HG02938 (cell line): ENCODE measurements around the gene MANSC1.

ENCODE experiments used
- ATAC-seq: cut with Tn5 transposase; IDR thresholded peaks from one replicate; pipeline ENCODE4 v1.9.1; 2021; ENCODE audit warnings: mild to moderate bottlenecking, moderate library complexity; ENCODE audit not compliant: unreplicated experiment

MANSC1 gene

DNA sequence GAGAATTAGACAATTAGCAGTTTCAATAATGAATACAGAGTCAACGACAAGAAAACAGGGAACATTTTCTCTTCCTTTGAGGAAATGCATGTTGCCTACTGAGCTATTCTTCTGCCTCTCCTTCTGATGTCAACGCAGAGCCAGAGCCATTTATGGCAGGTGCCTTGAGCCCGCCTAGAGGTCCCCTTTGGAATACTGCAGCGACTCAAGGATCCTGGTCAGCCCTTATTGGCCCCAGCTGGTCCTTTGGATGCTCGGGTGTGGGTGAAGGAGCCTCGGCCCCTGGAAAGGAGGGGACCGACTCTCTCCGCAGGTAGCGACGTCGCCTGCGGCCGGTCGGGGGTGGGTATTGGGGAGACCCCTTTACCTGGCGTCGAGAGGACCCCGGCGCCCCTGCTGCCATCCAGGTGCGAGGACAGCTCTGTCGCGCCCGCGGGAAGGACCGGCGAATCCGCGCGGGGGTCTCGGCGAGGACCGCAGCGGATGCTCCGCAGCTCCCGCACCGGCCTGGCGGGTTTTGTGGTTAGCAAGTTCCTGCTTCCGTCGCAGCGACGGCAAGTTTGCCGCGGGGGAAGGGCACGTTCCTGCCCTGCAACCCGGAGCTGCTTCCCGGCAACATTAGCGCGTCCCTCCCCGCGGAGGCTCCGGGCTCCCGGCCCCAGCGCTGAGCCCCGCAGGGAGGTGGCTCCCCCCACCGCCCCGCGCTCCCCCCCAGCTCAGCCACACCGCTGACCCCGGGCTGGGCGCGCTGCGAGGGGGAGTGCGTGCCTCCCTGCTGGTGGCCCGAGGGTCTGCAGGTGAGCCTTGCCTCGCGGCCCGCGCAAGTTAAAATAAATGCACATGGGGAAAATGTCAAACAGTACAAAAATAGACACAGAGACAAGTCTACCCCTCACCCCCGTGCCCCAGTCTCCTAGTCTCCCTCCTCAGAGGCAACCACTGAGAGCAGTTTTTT, at the start of gene MANSC1:
Gene MANSC1 (minus strand): TSS at position 532 of the 955 bp plus-strand sequence. CDS start 6,928 bp downstream, outside the sequence.
- ATAC-seq = no peak

GRCh38 chr12:12399161-12399560, 49.1 kb upstream of the MANSC1 start:
- no peak for ATAC-seq

GRCh38 chr12:12398026-12398859, 48.2 kb upstream of the MANSC1 start:
- ATAC-seq = no peak

GRCh38 chr12:12397184-12397583, 47.1 kb upstream of the MANSC1 start:
- no peak for ATAC-seq

- ATAC-seq = no peak
Observed at GRCh38 chr12:12396694-12397093, 46.7 kb upstream of the MANSC1 start.

GRCh38 chr12:12393171-12393570, 43.1 kb upstream of the MANSC1 start:
- no peak for ATAC-seq

- no peak for ATAC-seq
Observed at GRCh38 chr12:12392413-12392812, 42.4 kb upstream of the MANSC1 start.

DNA sequence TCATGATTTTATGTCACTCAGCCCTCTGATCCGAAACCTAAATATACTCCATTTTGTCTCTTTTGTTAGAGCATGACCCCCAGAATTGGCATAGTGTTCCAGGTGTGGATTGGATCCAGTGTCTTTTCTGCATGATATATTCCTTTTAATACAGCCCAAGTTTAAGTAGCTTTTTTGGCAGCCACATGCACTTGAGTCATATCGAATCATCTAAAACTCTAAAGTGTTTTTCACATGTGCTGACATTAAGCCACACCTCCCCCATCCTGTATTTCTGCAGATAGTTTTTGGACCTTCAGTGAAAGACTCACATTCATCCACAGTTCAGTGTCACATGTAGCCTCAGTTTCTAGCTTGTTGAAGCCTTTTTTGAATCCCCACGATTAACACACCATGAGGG, 37.5 kb upstream of the MANSC1 start:
- ATAC-seq = no peak

- ATAC-seq = no peak
Observed at GRCh38 chr12:12384571-12385340, 34.7 kb upstream of the MANSC1 start.

DNA sequence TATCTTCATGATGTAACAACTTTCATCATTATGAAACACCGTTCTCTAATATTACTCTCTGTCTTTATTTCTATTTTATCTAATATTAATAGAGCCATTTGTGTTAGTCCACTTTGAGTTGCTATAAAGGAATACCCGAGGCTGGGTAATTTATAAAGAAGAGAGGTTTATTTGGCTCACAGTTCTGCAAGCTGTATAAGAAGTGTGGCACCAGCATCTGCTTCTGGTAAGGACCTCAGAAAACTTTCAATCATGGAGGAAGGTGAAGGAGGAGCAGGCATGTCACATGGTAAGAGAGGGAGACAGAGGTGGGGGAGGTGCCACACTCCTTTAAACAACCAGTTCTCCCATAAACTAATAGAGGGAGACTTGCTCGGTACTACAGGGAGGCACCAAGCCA, 31.9 kb upstream of the MANSC1 start:
- ATAC-seq = no peak

GRCh38 chr12:12380949-12381593, 31.0 kb upstream of the MANSC1 start:
- ATAC-seq = no peak

GRCh38 chr12:12379831-12380730, 30.0 kb upstream of the MANSC1 start:
- ATAC-seq = no peak

DNA sequence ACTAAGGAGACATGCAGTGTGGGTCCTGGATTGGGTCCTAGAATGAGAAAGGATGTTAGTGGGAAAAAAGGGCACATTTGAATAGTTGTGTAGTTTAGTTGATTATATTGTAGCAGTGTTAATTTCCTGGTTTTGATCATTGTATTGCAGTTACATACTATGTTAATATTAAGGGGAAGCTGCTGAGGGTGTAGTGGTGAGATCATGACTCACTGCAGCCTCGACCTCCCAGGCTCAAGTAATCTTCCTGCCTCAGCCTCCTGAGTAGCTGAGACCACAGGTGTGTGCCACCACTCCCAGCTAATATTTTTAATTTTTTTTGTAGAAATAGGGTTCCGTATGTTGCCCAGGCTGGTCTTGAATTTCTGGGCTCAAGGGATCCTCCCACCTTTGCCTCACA, 28.6 kb upstream of the MANSC1 start:
- ATAC-seq = no peak

DNA sequence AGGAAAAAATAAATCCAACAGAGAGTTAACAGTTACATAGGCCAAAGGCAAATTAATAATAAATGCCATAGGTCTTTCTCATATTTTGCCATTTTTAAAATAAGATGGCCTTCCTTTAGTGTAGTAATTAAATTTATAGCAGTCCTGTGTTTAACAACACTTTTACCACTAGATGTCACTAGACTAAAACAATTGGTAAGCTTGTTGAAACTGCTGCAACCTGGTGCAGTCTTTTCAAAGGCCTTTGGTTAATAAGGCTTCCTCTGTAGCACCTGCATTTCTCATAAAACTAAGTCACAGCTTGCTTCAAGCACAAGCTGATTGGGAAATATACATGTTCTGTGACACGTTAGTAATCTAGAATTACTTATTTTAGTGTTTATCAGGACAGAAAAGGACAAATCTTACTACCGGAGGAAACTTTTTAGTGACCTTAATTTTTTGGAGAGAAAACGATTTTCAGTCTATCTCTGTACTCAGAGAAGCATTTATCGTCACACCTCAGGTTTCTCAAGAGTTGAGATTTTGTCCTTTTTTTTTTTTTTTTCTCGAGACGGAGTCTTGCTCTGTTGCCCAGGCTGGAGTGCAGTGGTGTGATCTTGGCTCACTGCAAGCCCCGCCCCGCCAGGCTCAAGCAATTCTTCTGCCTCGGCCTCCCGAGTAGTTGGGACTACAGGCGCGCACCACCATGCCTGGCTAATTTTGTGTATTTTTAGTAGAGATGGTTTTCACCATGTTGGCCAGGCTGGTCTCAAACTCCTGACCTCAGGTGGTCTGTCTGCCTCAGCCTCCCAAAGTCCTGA, 26.8 kb upstream of the MANSC1 start:
- no peak for ATAC-seq

DNA sequence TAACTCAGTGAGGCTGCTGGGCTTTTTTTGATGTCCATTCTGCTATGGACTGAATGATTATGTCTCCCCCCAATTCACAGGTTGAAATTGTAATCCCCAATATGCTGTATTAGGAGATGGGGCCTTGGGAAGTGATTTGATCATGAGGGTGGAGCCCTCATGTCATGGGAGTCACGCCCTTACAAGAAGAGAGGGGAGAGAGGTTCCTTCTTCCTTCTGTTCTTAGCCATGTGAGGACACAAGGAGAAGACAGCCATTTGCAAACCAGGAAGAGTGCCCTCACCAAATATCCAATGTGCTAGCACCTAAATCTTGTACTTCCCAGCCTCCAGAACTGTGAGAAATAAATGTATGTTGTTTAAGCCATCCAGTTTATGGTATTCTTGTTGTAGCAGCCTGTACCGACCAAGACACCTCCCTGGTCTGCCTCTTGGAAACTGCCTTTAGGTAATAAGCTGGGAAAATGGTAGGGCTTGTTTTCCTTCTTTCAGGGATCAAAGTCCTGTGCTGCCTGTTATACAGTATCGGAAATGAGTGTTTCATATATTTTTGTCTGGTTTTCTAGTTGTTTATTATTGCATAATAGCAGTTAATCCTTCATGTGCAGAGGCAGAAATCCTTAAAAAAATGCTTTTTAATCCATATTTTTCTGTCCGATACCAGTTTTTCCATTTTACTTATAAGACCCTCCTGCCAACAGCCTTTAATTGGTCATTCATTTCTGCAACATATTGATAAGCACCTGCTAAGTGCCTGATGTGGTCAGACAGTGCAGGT, 23.1 kb upstream of the MANSC1 start:
- ATAC-seq = no peak

DNA sequence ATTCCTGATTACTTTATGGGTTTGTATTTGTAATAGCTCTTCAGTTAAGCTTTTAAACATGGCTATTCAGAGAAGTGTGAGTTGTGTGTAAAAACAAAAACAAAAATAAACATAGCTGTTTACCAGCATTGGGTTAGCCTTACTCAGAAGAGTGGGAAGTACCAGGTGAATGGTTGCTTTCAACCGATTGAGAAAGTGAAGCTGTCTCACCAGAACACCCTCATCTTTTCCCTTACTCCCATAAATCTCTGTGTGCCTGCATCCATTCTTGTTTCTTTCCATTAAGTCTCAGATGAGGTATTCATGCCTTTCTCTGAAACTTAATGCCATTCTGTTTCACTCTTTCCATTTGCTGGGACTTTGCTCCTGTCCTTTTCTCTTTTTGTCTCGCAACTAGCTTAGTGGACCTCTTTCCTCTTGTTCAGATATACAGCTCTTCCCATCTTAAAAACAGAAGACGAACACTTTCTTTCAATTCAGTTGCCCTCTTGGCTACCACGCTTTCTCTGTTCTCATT, 17.5 kb upstream of the MANSC1 start:
- ATAC-seq = no peak

GRCh38 chr12:12366701-12367481, 16.8 kb upstream of the MANSC1 start:
- no peak for ATAC-seq
